ENCODE results near the gene LACRT. TPM values are rescaled to one million over a fixed set of nuclear protein-coding genes. Genes with fewer than 3 reads are reported as not detected.

The LACRT gene
- total and polyA plus RNA-seq, 2 of the 8 experiments (the other 6 are each of a cell fraction or from before 2014, with no cell fraction given) = not detected

DNA sequence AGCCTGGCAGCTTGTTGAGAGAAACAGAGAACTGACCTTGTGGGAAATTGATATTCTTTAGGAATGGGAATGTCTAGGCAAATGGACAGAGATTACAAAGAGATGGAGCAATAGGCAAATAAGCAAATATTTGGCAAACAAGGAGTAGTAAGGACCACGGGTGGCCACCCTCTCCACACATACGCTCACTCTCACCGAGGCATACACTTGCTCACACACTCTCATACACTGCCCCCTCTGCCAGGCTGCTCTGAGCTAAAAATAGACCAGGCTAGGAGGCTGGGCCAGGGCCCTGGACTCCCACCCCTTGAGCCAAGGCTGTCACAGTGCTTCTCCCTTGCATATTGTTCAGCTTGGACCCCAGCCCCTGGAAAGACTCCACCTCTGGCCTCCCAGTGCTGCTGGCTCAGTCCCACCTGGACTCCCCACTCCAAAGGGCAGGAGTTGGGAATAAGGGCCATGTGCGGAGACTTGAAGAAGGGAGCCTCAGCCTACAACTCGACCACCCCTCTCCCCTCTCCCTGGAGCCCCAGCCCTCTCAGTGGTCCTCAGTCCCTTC, 47.3 kb downstream of the LACRT start:
- H3K9me3 ChIP-seq (ENCODE audit: insufficient read depth in 2 of 2, low read depth in 1 of 2, low read length in 1 of 2) = no peaks in the 10 kb centered on the region
- DNase-seq (ENCODE audit: low read depth in 1 of 2, low spot score in 2 of 2) = no peak
- no peaks in the 10 kb centered on the region for H3K36me3 ChIP-seq (ENCODE audit: control insufficient read depth in 2 of 4, insufficient read depth in 4 of 4, low read length in 3 of 4)
- no peak for FAIRE-seq
- H3K4me3 ChIP-seq (ENCODE audit: extremely low read depth in 1 of 4, insufficient read depth in 2 of 4, low read depth in 3 of 4, low read length in 4 of 4) = peak overlapping the region; percentile 69 to 88 (median 74); a peak in 7 of 8 replicates
- H3K27me3 ChIP-seq (replicated peaks in 1 of 4; ENCODE audit: control insufficient read depth in 3 of 4, extremely low read depth in 1 of 4, insufficient read depth in 3 of 4, low read length in 3 of 4) = peaks cover 2 to 49% (median 40%) of the 10 kb centered on the region in 4 experiments
- H2BK15ac ChIP-seq (ENCODE audit: low read length) = no peak overlapping the region
- WGBS, 2 experiments (ENCODE audit: extremely low coverage in 1 of 2, insufficient coverage in 1 of 2, insufficient read length in 1 of 2, insufficient replicate concordance in 2 of 2, low coverage in 1 of 2, low lambda C conversion rate in 2 of 2, missing lambda C conversion rate in 1 of 2) = 57% methylated on average over 5 of the region's 5 CpGs; no CpG with 5 or more reads in 1 of the 2 experiments
- no peaks in the 10 kb centered on the region for H4K20me1 ChIP-seq (replicated peaks in 1 of 2; ENCODE audit: control insufficient read depth in 1 of 2, insufficient read depth in 2 of 2, low read length in 2 of 2)
- H3K56ac ChIP-seq (replicated peaks; ENCODE audit: insufficient read length, low read depth, low read length) = no peak overlapping the region
- no peak overlapping the region for H2BK5ac ChIP-seq (ENCODE audit: low read depth, low read length)
- H2AK5ac ChIP-seq (ENCODE audit: low read depth, low read length) = peak overlapping the region; percentile 45; the same call in 1 of the 2 replicates
- H3K9ac ChIP-seq (replicated peaks in 1 of 4; ENCODE audit: extremely low read depth in 1 of 4, low read depth in 3 of 4, low read length in 3 of 4) = no peak overlapping the region
- no peak overlapping the region for H4K8ac ChIP-seq (ENCODE audit: extremely low read depth, insufficient read depth, low read length)
- no peak overlapping the region for H3K23ac ChIP-seq (ENCODE audit: insufficient read length)
- H3K18ac ChIP-seq (ENCODE audit: extremely low read depth, low read length) = no peak overlapping the region
- H3K79me1 ChIP-seq (ENCODE audit: low read depth, low read length) = no peaks in the 10 kb centered on the region; the same call in none of the 2 replicates
- peaks cover 9% of the 10 kb centered on the region; the same call in 1 of the 2 replicates for H3K23me2 ChIP-seq (ENCODE audit: low read depth, low read length)
- ChIA-PET POLR2A (ENCODE audit: partially characterized antibody) (interaction anchor here (0.6 kb wide), 1 partner anchor 38 kb away, joined by 3 read pairs; no protein-coding TSS in a partner anchor), CTCF (ENCODE audit: partially characterized antibody) (interaction anchor here (0.6 to 8.2 kb wide), 16 partner anchors 7 to 669 kb away, joined by 3 to 99 read pairs (median 3); no protein-coding TSS in a partner anchor)
- no peaks in the 10 kb centered on the region for H3K79me2 ChIP-seq (ENCODE audit: control insufficient read depth in 1 of 2, insufficient read depth in 2 of 2, low read length in 2 of 2)
- H3K4me2 ChIP-seq (ENCODE audit: insufficient read depth in 1 of 2, low read depth in 2 of 2, low read length in 2 of 2) = peak overlapping the region; percentile 58 to 88
- no peak overlapping the region for H4K91ac ChIP-seq (replicated peaks; ENCODE audit: insufficient read length, low read length)
- no peak overlapping the region for H4K5ac ChIP-seq (ENCODE audit: insufficient read length, low read depth, low read length)
- no peak overlapping the region for H3K4ac ChIP-seq (replicated peaks; ENCODE audit: insufficient read length, low read depth, low read length)
- H2BK20ac ChIP-seq (ENCODE audit: low read length) = no peak overlapping the region
- no peak overlapping the region for H3K27ac ChIP-seq (ENCODE audit: low read depth, low read length)
- peaks cover 0 to 26% (median 18%) of the 10 kb centered on the region in 4 experiments; a peak in 6 of 7 replicates for H3K4me1 ChIP-seq (replicated peaks in 1 of 4; ENCODE audit: control insufficient read depth in 3 of 4, insufficient read depth in 4 of 4, low read length in 3 of 4)
- no peak overlapping the region for H2BK120ac ChIP-seq (replicated peaks; ENCODE audit: low read depth, low read length)
- H2BK12ac ChIP-seq (ENCODE audit: low read depth, low read length) = no peak overlapping the region
- no peak overlapping the region for H2AFZ ChIP-seq (ENCODE audit: low read length)
- no peak overlapping the region for H3K14ac ChIP-seq (ENCODE audit: insufficient read length)
- TF ChIP-seq CREB1 (IDR thresholded peaks at IDR 0.05) = no peak
- TF ChIP-seq TAF1 (IDR thresholded peaks at IDR 0.05; ENCODE audit: low read depth, low read length) = no peak
- no peak for TF ChIP-seq GTF2F1 (IDR thresholded peaks at IDR 0.05; ENCODE audit: borderline replicate concordance, low read depth, low read length)
- no peak for TF ChIP-seq SIX5 (IDR thresholded peaks at IDR 0.05; ENCODE audit: low read depth, low read length)
- TF ChIP-seq TEAD4 (IDR thresholded peaks at IDR 0.05; ENCODE audit: low read depth, low read length) = no peak
- no peak for TF ChIP-seq FOSL1 (IDR thresholded peaks at IDR 0.05; ENCODE audit: insufficient read depth, low read depth, low read length)
- TF ChIP-seq RFX5 (IDR thresholded peaks at IDR 0.05; ENCODE audit: borderline replicate concordance, low read depth, low read length) = no peak
- TF ChIP-seq SP1 (IDR thresholded peaks at IDR 0.05; ENCODE audit: low read depth, low read length) = no peak
- no peak for TF ChIP-seq BRCA1 (IDR thresholded peaks at IDR 0.05; ENCODE audit: low read depth, low read length)
- TF ChIP-seq SP4 (IDR thresholded peaks at IDR 0.05; ENCODE audit: low read length) = no peak
- TF ChIP-seq EP300 (IDR thresholded peaks at IDR 0.05; ENCODE audit: borderline replicate concordance in 1 of 2, low read depth in 2 of 2, low read length in 2 of 2) = no peak
- TF ChIP-seq TCF12 (IDR thresholded peaks at IDR 0.05; ENCODE audit: low read depth, low read length) = no peak
- no peak for TF ChIP-seq ASH2L (IDR thresholded peaks at IDR 0.05; ENCODE audit: low read length)
- TF ChIP-seq RXRA (IDR thresholded peaks at IDR 0.05; ENCODE audit: insufficient read depth, low read depth, low read length) = no peak

Measured in H1 (cell line).